Measurements from ENCODE around the gene LRIG2. TPM values are rescaled to one million over a fixed set of nuclear protein-coding genes. Genes with fewer than 3 reads are reported as not detected.

The LRIG2 gene
- total RNA-seq, 6 experiments from 2014 or later: 3.4 to 7.2 (median 5.0) TPM

DNA sequence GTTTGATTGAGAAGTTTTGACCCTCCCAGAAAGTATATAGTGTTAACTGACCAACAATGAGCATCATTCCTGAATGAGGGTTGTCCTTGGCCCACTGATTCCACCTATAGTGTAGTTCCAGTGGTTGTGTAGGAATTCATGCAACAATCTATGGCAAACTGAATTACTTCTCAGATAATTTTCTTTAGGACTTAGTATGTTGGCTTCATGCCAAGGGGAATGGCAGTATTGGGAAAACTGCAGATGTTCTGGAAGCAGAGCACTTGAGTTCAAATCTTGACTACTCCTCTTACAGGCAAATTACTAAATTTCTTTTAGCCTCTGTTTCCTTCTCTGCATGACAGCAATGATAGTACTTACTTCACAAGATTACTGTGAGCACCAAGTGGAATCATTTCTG, 65.8 kb downstream of the LRIG2 start:
- H3K4me1 ChIP-seq: peaks cover 0 to 4% (median 0%) of the 10 kb centered on the region in 4 donors
- no peak overlapping the region for H3K4me3 ChIP-seq
- intact Hi-C loops (cut with DNase I): no loop called here
- DNase-seq (no peak), ATAC-seq (no peak)
- no peak overlapping the region for H3K27ac ChIP-seq
- TF ChIP-seq, protein P1, sequence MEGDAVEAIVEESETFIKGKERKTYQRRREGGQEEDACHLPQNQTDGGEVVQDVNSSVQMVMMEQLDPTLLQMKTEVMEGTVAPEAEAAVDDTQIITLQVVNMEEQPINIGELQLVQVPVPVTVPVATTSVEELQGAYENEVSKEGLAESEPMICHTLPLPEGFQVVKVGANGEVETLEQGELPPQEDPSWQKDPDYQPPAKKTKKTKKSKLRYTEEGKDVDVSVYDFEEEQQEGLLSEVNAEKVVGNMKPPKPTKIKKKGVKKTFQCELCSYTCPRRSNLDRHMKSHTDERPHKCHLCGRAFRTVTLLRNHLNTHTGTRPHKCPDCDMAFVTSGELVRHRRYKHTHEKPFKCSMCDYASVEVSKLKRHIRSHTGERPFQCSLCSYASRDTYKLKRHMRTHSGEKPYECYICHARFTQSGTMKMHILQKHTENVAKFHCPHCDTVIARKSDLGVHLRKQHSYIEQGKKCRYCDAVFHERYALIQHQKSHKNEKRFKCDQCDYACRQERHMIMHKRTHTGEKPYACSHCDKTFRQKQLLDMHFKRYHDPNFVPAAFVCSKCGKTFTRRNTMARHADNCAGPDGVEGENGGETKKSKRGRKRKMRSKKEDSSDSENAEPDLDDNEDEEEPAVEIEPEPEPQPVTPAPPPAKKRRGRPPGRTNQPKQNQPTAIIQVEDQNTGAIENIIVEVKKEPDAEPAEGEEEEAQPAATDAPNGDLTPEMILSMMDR (IDR thresholded peaks at IDR 0.05): no peak
- no peak for TF ChIP-seq POLR2A (IDR thresholded peaks at IDR 0.05)
- H3K27me3 ChIP-seq: no peaks in the 10 kb centered on the region
- no peaks in the 10 kb centered on the region for H3K36me3 ChIP-seq
- H3K9me3 ChIP-seq: no peaks in the 10 kb centered on the region

DNA sequence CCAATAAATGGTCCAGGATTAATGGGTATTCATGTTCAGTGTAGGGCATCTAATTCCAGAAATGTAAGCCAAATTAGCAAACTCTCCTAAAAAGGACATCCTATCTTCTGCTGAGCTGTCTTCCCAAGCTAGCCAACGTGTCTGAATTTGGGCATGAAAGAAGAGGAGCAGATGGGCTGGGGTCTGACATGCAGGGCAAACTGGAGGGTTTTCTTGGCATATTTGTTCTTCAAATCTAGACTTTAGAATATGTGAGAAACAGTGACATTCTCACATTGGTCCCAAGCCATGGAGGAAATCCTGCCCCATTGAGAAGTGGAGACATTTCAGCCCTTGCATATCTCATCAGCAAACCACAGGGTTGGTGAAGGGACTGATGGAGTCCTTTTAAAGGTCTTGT, 67.2 kb downstream of the LRIG2 start:
- peaks cover 0 to 4% (median 0%) of the 10 kb centered on the region in 4 donors for H3K4me1 ChIP-seq
- intact Hi-C loops (cut with DNase I): loop anchor here (5.0 to 10.0 kb wide), 2 partner anchors 535 to 542 kb away; no protein-coding TSS in a partner anchor
- no peak for ATAC-seq

DNA sequence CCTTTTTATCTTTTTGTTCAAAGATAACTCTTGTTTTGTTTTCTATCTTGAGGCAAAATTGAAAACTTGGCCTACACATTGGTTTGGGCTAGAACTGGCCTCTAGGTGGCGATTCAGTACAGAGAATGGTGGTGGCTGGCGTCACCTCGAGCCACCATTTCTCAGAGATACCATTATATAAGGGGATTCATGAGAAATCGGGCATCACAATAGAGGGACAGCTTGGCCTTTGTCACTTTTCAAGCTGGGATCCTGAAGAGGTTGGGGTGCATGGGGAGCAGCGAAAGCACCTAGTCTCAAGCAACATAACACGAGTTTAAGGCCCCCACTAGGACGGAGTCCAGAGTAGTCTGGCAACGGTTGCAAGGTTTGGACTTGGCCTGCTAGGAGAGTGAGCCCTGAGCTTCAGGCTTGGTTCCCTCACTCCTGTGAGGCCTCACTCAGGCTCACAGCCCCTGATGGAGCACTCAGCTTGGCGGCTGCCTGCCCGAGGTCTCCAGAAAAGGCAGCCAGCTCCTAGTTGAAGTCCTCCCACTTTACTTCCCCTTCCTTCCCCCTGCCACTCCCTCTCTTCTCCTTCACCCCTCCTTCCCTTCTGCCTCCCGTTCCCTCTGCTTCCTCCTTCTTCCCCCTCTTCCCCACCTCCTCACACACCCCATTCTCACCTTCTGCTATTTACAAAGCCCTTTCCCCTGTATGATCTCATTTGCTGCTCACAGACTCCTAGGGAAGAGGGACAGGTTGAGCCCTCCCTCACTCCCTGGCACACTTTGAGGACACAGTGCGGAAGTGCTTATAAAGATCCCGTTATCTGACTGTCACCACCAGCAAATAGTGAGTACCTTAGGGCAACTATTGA, 67.8 kb downstream of the LRIG2 start:
- ATAC-seq (peak; percentile 93 to 98 (median 96)), DNase-seq (peak in 2 of 3 donors; percentile 47 to 72)
- no peaks in the 10 kb centered on the region for H3K9me3 ChIP-seq
- WGBS (ENCODE audit: insufficient coverage, low coverage, low lambda C conversion rate, missing lambda C conversion rate): 26% methylated on average over 8 of the region's 13 CpGs
- TF ChIP-seq, protein P1 (IDR thresholded peaks at IDR 0.05): peak; percentile 81 to 88 (median 86)
- TF ChIP-seq POLR2A (IDR thresholded peaks at IDR 0.05): no peak
- no peaks in the 10 kb centered on the region for H3K36me3 ChIP-seq
- peak overlapping the region; percentile 7 to 35 (median 16) for H3K4me3 ChIP-seq
- H3K27me3 ChIP-seq: no peaks in the 10 kb centered on the region
- peak overlapping the region in 1 of 3 donors; percentile 26 for H3K27ac ChIP-seq
- peaks cover 0 to 4% (median 0%) of the 10 kb centered on the region in 4 donors for H3K4me1 ChIP-seq
- intact Hi-C loops (cut with DNase I): loop anchor here (5.0 to 10.0 kb wide), 2 partner anchors 534 to 541 kb away; no protein-coding TSS in a partner anchor

More for the DNA sequence above, 67.2 kb downstream of the LRIG2 start:
- no peaks in the 10 kb centered on the region for H3K36me3 ChIP-seq
- no peak overlapping the region for H3K4me3 ChIP-seq
- 83% methylated on average over 1 of the region's 1 CpG for WGBS (ENCODE audit: insufficient coverage, low coverage, low lambda C conversion rate, missing lambda C conversion rate)
- H3K27me3 ChIP-seq: no peaks in the 10 kb centered on the region
- DNase-seq: no peak
- no peak overlapping the region for H3K27ac ChIP-seq
- H3K9me3 ChIP-seq: no peaks in the 10 kb centered on the region
- no peak for TF ChIP-seq POLR2A (IDR thresholded peaks at IDR 0.05)
- TF ChIP-seq, protein P1 (IDR thresholded peaks at IDR 0.05): no peak

DNA sequence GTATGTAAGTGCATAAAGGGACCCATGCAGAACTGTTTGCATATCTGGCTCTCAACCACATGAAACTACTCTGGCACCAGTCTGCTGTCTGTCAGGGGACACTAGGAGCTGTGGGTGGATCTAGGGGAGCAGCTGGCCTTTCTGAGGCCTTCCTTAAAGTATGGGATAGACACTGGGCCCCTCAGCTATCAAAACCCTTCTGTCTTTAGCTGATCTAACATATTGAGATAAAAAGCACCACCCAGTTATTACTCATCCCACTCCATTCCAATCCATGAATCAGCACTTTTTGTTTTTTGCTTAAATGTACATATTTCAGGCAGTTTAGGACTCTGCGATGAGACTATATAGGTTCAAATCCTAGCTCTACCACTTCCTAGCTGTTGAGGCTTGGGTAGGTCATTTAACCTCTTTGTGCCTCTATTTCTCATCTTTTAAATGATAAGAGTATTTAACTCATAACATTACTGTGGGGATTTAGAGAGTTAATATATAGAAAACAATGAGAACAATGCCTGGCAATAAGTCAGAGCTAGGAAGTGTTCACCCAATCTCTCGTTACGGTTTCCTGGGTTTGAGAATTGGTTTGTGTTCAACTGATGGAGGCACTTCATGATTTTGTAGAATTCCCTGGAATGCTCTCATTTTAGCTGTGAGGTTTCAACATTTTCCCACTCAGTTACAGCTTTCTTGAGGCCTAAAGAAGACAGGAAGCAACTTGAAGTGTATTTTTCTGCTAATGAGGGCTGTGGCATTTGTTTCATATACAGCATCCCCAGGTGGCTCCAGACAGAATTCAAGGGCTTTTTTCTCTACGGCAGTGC, 68.9 kb downstream of the LRIG2 start:
- no peak for ATAC-seq

More for the DNA sequence above, 68.9 kb downstream of the LRIG2 start:
- no peak overlapping the region for H3K27ac ChIP-seq
- TF ChIP-seq, protein P1 (IDR thresholded peaks at IDR 0.05): no peak
- no peak for TF ChIP-seq POLR2A (IDR thresholded peaks at IDR 0.05)
- no peak overlapping the region for H3K4me3 ChIP-seq
- intact Hi-C loops (cut with DNase I): loop anchor here (5.0 to 10.0 kb wide), 2 partner anchors 533 to 540 kb away; no protein-coding TSS in a partner anchor
- H3K36me3 ChIP-seq: no peaks in the 10 kb centered on the region
- H3K4me1 ChIP-seq: peaks cover 0 to 4% (median 0%) of the 10 kb centered on the region in 4 donors
- no peaks in the 10 kb centered on the region for H3K27me3 ChIP-seq
- H3K9me3 ChIP-seq: no peaks in the 10 kb centered on the region
- DNase-seq: no peak
- 70% methylated on average over 4 of the region's 4 CpGs for WGBS (ENCODE audit: insufficient coverage, low coverage, low lambda C conversion rate, missing lambda C conversion rate)

Measured in right lobe of liver (tissue), 6 donors.